HG02852 (cell line): ENCODE measurements around the gene ANKFY1.
"Not testable (repeated sequence)": the region's sequence is repeated elsewhere in the genome, so short reads cannot be mapped to it uniquely, and the experiment has no call there.

Experiments
- ATAC-seq: cut with Tn5 transposase; IDR thresholded peaks from one replicate; pipeline ENCODE4 v1.9.1; 2021; ENCODE audit warnings: mild to moderate bottlenecking, moderate library complexity; ENCODE audit not compliant: unreplicated experiment

ANKFY1 gene

GRCh38 chr17:4258867-4259266 lies 4.9 kb downstream of the ANKFY1 start:
- no peak for ATAC-seq

GRCh38 chr17:4256952-4257351 lies 6.8 kb downstream of the ANKFY1 start:
- ATAC-seq = no peak

GRCh38 chr17:4255271-4255670 lies 8.5 kb downstream of the ANKFY1 start:
- not testable (repeated sequence) for ATAC-seq

GRCh38 chr17:4250887-4251286 lies 12.9 kb downstream of the ANKFY1 start:
- no peak for ATAC-seq

DNA sequence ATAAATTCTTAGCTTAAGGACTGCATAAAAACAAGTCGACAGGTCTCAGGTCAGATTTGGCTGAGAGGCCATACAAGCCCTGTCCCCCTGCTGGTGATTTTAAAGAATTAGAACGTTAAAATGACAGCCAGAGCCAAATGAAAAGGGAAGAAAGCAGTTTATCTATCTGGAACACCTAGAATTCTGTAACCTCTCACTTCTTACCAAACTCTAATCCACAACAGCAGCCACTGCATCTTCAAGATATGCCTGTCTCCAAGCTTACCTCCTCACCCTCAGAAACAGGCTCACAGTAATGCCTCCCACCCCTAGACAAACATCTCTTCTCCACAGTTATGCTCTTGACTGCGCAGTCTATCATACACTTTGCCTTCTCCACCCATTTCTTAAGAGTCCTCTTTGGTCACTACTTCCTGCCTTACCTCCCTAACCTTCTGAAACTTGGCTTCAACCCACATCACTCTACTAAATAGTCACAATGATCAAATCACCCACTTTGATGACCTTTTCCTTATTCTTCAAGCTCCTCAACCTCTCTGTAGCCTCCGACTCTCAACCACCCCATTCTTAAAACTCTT lies 14.2 kb downstream of the ANKFY1 start:
- no peak for ATAC-seq

DNA sequence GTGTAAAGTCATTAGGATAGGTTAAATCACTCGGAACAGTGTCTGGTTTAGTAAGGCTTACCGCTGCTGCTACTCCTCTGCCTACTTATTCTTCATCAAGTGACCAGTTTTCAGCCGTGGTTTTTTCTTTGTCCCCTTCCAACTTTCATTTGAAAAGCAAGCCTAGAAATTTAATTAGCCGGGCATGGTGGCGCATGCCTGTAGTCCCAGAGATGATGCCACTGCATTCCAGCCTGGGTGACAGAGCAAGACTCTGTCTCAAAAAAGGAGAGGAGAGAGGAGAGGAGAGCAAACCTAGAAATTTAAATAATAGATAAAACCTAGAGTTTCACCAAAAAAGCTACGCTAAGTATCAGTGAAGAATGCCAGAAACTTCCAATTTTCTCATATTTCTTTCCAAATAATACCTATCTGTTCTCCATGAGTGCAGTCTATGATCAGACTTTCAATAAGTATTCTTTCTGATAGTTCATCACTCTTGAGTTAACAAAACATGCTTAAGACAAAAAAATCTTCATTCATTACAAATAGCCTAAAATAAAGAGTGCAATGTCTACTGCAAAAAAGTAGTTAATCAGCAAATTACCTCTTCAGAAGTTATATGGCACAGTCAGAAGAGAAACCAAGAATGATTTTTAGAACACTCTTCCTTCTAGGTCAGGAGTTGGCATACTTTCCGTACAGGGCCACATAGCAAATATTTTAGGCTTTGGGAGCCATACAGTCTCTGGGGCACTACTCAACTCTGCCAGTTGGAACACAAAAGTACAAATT lies 15.1 kb downstream of the ANKFY1 start:
- ATAC-seq = no peak

DNA sequence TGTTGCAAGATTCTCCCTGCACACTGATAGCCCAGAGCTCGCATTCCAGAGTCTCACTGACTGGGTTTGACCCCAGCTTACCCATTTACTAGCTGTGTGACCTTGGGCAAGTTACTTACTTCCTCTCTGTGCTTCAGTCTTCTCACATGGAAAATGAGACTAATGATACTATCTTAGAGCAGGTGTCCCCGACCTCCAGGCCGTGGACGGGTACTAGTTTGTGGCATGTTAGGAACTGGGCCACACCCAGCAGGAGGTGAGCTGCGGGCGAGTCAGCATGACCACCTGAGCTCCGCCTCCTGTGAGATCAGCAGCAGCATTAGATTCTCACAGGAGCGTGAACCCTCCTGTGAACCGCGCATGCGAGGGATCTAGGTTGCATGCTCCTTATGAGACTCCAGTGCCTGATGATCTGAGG lies 15.8 kb downstream of the ANKFY1 start:
- no peak for ATAC-seq

DNA sequence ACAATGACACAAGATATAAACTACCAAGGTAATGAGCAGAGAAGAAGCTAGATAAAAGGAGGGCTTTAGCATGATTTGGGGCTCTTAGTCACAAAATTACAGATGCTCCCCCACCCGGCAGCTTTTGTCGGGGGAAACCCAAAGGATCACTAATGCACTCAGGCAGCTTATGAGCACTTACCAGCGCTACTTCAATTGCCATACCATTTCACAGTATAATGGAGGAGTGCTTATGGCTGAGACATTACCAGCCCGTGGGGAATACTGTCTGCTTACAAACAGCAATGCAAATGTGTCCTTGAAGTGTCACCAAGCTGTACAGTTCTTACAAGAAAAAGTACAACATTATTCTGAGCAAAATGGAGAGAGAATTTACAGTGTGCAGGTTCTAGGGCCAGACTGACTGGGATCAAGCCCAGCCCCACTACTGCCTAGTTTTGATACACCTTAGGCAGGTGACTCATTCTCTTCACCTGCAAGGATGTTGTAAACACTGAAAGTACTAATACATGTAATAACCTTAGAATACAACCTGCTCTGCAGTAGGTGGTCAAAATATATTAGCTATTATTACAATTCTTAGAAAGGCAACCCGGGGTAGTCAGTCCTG lies 16.3 kb downstream of the ANKFY1 start:
- no peak for ATAC-seq

- ATAC-seq = no peak
Measured at GRCh38 chr17:4246674-4247073, 17.1 kb downstream of the ANKFY1 start.

DNA sequence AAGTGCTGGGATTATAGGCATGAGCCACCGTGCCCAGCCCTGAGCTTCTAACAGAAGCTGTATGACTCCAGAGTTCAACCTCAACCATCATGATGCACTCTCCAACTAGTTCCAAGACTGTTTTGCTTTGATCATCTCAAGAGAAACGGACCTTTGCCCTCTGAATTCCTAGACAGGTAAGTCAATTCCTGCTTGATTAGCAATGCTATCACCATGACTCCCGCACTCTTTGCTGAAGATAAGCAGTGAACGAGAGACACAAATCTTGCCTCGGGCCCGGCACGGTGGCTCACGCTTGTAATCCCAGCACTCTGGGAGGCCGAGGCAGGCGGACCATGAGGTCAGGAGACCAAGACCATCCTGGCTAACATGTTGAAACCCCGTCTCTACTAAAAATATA lies 22.2 kb downstream of the ANKFY1 start:
- ATAC-seq = no peak

GRCh38 chr17:4236456-4236855 lies 27.3 kb downstream of the ANKFY1 start:
- no peak for ATAC-seq

GRCh38 chr17:4235372-4236279 lies 28.2 kb downstream of the ANKFY1 start:
- ATAC-seq = no peak

DNA sequence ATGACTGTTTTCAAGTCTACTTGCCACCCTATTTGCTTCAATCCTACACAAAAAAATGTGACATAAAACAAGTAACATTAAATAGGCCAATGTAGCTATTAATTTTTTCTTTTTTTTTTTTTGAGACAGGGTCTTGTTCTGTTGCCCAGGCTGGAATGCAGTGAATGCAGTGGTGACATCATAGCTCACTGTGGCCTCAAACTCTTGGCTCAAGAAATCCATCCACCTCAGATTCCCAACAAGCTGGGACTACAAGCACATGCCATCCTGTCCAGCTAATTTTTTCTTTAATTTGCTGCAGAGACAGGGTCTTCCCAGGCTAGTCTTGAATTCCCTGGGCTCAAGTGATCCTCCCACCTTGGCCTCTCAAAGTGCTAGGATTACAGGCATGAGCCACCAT lies 29.4 kb downstream of the ANKFY1 start:
- no peak for ATAC-seq

DNA sequence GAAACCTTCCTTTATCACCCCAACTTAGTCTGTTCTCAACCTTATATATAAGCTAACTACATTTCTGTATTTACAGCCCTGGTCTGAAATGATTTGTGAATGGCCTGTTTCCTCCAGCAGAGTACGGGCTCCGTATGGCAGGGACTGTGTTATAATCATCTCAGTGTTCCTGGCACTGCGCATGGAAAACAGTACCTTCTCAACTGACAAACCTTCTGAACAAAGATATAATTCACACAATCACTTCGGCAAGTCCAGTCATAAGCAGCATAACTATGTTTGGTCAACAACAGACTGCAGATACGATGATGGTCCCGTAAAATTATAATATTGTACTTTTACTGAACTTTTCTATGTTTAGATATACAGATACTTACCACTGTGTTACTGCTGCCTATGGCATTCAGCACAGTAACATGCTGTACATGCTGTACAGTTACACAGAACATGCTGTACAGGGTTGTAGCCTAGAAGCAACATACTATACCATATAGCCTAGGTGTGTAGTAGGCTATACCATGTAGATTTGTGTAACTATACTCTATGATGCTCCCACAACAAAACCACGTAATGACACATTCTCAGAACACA lies 30.0 kb downstream of the ANKFY1 start:
- ATAC-seq = no peak

DNA sequence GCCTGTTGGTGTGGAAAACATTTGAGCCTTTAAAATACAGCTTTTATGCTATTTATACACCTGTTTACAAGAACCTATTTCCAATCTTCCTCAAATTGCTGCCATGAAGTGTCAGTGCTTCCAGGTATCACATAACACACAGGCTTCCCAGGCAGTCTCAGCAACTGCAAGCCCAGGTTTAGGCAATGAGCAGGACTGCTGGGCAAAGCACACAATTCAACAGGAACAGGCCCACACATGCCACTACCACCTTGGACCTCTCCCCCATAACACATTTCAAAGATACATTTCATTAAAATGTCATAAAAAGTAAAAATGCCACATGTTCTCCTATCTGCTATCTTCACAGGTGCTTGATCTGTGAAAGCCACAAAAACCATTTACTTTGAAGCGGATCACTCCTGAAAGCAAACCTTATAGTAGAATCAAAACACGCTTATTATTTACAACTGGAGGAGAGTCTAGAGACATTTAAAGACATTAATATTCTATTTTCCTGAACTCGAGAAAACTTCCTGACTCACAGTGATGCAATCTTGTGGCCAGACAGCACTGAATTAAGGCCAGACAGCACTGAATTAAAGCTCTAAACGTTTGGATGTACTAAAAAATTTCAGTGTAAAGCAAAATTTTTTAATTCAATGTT lies 31.5 kb downstream of the ANKFY1 start:
- ATAC-seq = no peak

GRCh38 chr17:4229627-4230541 lies 33.9 kb downstream of the ANKFY1 start:
- ATAC-seq = no peak

DNA sequence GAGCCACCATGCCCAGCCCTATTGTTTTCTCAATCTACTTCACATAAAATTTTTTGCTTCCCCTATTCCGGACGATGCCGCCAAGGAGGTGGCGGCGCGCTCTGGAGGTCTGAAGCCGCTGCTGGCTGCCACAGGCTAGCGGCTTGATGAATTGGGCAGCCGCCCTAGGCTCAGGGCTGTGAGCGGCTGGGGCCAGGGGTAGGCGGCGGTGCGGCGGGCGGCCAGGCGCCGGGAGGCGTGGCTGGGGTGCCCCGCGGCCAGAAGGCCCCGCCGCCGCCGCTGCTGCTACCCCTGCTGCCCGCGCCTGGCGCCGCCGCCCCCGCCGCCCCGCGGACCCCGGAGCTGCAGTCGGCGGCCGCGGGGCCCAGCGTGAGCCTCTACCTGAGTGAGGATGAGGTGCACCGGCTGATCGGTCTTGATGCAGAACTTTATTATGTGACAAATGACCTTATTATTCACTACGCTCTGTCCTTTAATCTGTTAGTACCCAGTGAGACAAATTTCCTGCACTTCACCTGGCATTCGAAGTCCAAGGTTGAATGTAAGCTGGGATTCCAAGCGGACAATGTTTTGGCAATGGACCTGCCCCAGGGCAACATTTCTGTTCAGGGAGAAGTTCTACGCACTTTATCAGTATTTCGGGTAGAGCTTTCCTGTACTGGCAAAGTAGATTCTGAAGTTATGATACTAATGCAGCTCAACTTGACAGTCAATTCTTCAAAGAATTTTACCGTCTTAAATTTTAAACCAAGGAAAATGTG lies 41.7 kb downstream of the ANKFY1 start:
- no peak for ATAC-seq

GRCh38 chr17:4221163-4221562 lies 42.6 kb downstream of the ANKFY1 start:
- ATAC-seq = no peak

GRCh38 chr17:4220655-4221054 lies 43.1 kb downstream of the ANKFY1 start:
- ATAC-seq = no peak
